Central memory CD8-positive, alpha-beta T cell (primary cell): Measurements from ENCODE around the gene GLIPR1L1.

Experiments
- ATAC-seq: fragments of 150-1000 bp; cut with Tn5 transposase; replicated peaks from 2 replicates; pipeline ENCODE4 v1.10.0; 2022; ENCODE audit warnings: mild to moderate bottlenecking, moderate FRiP score, moderate number of reproducible peaks; ENCODE audit not compliant: poor library complexity, severe bottlenecking; ENCODE audit errors: extremely low read depth
- DNase-seq, 2 donors: peaks; one replicate each; pipeline ENCODE4 v3.0.0; 2021; ENCODE audit warnings: low spot score in 2 of 2
- H3K27ac Mint-ChIP-seq: one replicate; pipeline ENCODE4 v1.8.0; 2022; ENCODE audit warnings: low read depth, mild to moderate bottlenecking, moderate library complexity, mixed read lengths
- H3K27me3 Mint-ChIP-seq: one replicate; pipeline ENCODE4 v1.8.0; 2022; ENCODE audit warnings: mixed read lengths
- H3K36me3 Mint-ChIP-seq: one replicate; pipeline ENCODE4 v1.8.0; 2022; ENCODE audit warnings: mild to moderate bottlenecking, moderate library complexity, mixed read lengths; ENCODE audit not compliant: insufficient read depth
- H3K4me1 Mint-ChIP-seq: one replicate; pipeline ENCODE4 v1.8.0; 2022; ENCODE audit warnings: mixed read lengths
- H3K4me3 Mint-ChIP-seq: one replicate; pipeline ENCODE4 v1.8.0; 2022; ENCODE audit warnings: mild to moderate bottlenecking, moderate library complexity, mixed read lengths
- H3K9me3 Mint-ChIP-seq: one replicate; pipeline ENCODE4 v1.8.0; 2022; ENCODE audit warnings: mixed read lengths

GLIPR1L1 gene, protein sequence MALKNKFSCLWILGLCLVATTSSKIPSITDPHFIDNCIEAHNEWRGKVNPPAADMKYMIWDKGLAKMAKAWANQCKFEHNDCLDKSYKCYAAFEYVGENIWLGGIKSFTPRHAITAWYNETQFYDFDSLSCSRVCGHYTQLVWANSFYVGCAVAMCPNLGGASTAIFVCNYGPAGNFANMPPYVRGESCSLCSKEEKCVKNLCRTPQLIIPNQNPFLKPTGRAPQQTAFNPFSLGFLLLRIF

DNA sequence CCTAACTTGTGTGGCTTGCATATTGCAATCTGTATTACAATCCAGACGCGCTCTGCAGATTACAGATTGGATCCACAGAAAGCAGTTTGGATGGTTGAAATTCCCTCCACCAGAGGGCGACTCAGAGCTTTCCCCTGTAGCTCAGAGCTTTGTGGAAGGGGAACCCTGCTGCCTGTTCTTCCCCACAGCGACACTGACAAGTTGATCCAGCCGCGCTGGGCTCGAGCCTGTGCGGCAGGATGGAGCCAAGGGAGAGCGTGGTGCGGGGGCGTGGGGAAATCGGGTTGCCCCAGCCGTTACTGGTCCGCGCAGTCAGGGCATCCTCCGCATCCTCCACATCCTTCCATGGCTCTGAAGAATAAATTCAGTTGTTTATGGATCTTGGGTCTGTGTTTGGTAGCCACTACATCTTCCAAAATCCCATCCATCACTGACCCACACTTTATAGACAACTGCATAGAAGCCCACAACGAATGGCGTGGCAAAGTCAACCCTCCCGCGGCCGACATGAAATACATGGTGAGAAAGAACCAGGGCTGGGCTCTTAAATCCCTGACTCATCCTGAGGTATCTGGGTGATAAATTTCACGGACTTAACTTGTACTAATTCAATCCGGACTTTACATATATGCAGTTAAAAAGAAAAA is at the start of gene GLIPR1L1:
Gene GLIPR1L1, plus strand, starts transcription at position 287 of the 647 bp plus-strand sequence. Its CDS starts 59 bp downstream, at position 346.
- peak; percentile 71 for ATAC-seq
- no peaks in the 10 kb centered on the region for H3K9me3 Mint-ChIP-seq
- H3K36me3 Mint-ChIP-seq: peaks cover 1% of the 10 kb centered on the region
- peaks cover 19% of the 10 kb centered on the region for H3K27me3 Mint-ChIP-seq
- H3K4me1 Mint-ChIP-seq: peaks cover 19% of the 10 kb centered on the region
- no peak within 1 kb of the TSS for H3K27ac Mint-ChIP-seq
- peak within 1 kb of the TSS; percentile 65 for H3K4me3 Mint-ChIP-seq
- peak; percentile 69 to 73 for DNase-seq

DNA sequence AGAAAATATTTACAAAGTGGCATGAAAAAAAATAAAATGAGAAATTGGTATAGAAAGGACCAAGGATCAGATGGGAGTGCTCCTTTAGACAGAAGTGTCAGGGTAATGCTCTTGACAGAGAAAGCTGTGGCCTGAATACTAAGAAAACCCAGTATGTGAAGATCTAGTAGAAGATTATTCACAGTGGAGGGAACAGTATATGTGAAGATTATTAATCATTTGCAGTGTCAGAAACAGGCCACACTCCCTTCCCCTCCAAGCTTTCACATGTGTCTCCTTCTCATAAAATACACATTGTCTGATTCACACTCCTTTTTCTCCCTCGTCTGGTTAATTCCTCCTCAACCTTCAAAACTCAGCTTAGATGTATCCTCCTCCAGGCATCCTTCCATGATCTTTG is 45.6 kb upstream of the GLIPR1L1 start:
- Mint-ChIP-seq H3K4me3 (no peak overlapping the region), H3K27me3 (no peaks in the 10 kb centered on the region), H3K4me1 (no peaks in the 10 kb centered on the region), H3K9me3 (no peaks in the 10 kb centered on the region), H3K27ac (no peak overlapping the region), H3K36me3 (no peaks in the 10 kb centered on the region)
- ATAC-seq (no peak), DNase-seq (no peak)

DNA sequence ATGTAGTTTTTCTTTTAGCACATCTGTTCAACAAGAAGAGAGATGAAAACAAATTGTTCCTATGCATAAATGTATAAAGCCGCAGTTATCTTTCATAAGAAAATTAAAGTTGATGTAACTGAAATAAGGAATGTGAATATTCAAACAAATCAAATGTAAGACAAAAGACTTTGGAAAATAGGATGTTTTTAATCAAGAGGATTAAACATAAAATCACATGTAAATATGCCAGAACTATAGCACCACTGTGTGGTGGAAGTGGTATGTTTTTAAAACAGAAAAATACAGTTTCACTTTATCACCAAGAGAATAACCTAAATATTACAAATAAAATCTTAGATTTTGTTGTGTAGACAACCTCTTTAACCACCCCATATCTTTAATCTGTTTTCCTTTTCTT is 44.7 kb upstream of the GLIPR1L1 start:
- Mint-ChIP-seq H3K4me3 (no peak overlapping the region), H3K36me3 (no peaks in the 10 kb centered on the region), H3K9me3 (no peaks in the 10 kb centered on the region), H3K27me3 (no peaks in the 10 kb centered on the region), H3K27ac (no peak overlapping the region), H3K4me1 (no peaks in the 10 kb centered on the region)
- ATAC-seq: no peak
- no peak for DNase-seq

DNA sequence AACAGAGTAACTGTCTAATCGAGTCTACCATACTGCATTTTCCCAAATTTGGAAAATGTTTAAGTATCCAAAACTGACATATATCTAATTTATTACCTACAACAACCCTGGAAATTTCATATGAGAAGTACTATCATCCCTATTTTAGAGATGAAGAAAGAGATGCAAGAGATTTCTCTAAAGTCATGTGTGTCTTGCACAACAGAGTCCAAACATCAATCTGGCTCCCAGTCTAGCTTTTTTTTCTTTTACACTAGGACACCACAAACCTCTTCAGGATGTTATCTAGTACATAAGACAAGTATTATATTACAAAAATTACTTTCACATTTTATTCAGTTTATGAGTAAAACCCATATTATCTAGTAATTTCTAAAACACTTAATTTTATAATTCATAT is 43.5 kb upstream of the GLIPR1L1 start:
- no peaks in the 10 kb centered on the region for H3K36me3 Mint-ChIP-seq
- no peak for ATAC-seq
- no peak for DNase-seq
- H3K9me3 Mint-ChIP-seq: no peaks in the 10 kb centered on the region
- H3K27me3 Mint-ChIP-seq: no peaks in the 10 kb centered on the region
- H3K4me3 Mint-ChIP-seq: no peak overlapping the region
- no peaks in the 10 kb centered on the region for H3K4me1 Mint-ChIP-seq
- no peak overlapping the region for H3K27ac Mint-ChIP-seq

DNA sequence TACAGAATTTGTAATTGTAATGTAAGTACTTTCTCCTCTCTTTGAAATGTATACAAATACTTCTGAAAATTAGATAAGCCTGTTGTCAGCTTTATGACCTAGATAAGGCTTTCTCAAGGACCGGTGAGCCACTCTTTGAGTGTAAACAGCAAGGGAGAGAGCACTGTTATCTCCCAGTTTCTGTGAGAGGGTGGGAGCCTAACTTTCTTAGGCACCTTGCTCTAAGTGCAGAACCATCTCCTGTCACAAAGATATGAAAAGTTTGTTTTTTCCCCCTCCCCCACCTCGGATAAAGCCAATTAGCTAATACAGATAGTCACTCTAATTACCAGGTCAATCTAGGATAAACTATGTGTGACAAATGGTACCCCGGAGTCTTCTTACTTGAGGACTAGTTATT is 40.1 kb upstream of the GLIPR1L1 start:
- Mint-ChIP-seq H3K36me3 (no peaks in the 10 kb centered on the region), H3K4me1 (no peaks in the 10 kb centered on the region), H3K4me3 (no peak overlapping the region), H3K27me3 (no peaks in the 10 kb centered on the region), H3K9me3 (no peaks in the 10 kb centered on the region), H3K27ac (no peak overlapping the region)
- ATAC-seq: no peak
- no peak for DNase-seq

DNA sequence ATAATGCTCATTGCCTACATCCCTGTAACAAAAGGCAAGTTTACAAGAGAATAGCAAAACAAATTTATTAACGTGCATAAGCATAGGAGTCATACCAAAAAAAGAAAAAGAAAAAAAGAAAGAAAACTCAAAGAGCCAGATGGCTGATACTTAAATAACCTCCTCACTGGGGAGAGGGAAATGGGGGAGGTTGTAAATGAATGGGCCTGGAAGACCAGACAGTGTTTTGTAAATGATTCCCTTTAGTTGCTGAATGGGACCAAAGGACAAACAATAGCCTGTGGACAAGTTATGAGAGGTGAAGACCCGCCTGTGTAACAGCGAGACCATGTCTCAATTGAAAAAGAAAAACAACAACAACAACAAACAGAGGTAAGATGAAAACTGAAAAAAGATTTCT is 39.7 kb upstream of the GLIPR1L1 start:
- no peak overlapping the region for H3K27ac Mint-ChIP-seq
- H3K9me3 Mint-ChIP-seq: no peaks in the 10 kb centered on the region

DNA sequence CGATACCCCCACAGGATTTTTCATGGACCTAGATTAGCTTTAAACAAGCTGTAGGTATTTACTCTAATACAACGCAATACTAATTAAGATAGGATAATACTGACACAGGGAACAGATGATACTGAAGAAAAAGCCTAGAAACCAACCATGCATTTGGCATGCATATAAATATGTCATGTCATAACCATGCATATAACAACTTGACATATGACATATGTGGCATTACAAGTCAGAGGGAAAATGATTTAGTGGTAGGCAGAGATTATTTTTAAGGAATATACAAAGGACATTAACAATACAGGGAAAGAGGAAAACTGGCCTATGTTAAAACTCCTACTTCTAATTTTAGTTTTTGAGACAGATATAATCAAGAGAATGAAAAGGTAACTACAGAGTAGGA is 32.2 kb upstream of the GLIPR1L1 start:
- Mint-ChIP-seq H3K4me1 (no peaks in the 10 kb centered on the region), H3K9me3 (no peaks in the 10 kb centered on the region), H3K27ac (no peak overlapping the region), H3K27me3 (no peaks in the 10 kb centered on the region), H3K4me3 (no peak overlapping the region), H3K36me3 (no peaks in the 10 kb centered on the region)
- ATAC-seq (no peak), DNase-seq (no peak)

More for the DNA sequence above, 39.7 kb upstream of the GLIPR1L1 start:
- H3K4me1 Mint-ChIP-seq: no peaks in the 10 kb centered on the region
- DNase-seq (no peak), ATAC-seq (no peak)
- H3K4me3 Mint-ChIP-seq: no peak overlapping the region
- no peaks in the 10 kb centered on the region for H3K27me3 Mint-ChIP-seq
- no peaks in the 10 kb centered on the region for H3K36me3 Mint-ChIP-seq

DNA sequence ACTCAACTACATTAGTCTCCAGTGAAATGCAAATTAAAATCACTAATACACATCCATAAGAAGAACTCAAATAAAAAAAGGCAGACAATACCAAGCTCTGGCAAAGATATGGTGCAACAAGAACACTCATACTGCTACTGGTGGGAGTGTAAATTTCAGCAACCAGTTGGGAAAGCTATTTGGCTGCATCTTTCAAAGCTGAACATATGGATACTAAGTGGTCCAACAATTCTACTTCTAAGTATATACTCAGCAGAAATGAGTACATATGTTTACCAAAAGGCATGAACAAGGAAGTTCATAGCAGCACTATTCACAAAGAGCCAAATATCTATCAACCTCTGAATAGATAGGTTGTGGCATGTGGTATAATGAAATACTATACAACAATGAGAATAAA is 31.7 kb upstream of the GLIPR1L1 start:
- no peak overlapping the region for H3K27ac Mint-ChIP-seq
- no peaks in the 10 kb centered on the region for H3K4me1 Mint-ChIP-seq
- no peaks in the 10 kb centered on the region for H3K36me3 Mint-ChIP-seq
- ATAC-seq (no peak), DNase-seq (no peak)
- no peak overlapping the region for H3K4me3 Mint-ChIP-seq
- no peaks in the 10 kb centered on the region for H3K9me3 Mint-ChIP-seq
- no peaks in the 10 kb centered on the region for H3K27me3 Mint-ChIP-seq

DNA sequence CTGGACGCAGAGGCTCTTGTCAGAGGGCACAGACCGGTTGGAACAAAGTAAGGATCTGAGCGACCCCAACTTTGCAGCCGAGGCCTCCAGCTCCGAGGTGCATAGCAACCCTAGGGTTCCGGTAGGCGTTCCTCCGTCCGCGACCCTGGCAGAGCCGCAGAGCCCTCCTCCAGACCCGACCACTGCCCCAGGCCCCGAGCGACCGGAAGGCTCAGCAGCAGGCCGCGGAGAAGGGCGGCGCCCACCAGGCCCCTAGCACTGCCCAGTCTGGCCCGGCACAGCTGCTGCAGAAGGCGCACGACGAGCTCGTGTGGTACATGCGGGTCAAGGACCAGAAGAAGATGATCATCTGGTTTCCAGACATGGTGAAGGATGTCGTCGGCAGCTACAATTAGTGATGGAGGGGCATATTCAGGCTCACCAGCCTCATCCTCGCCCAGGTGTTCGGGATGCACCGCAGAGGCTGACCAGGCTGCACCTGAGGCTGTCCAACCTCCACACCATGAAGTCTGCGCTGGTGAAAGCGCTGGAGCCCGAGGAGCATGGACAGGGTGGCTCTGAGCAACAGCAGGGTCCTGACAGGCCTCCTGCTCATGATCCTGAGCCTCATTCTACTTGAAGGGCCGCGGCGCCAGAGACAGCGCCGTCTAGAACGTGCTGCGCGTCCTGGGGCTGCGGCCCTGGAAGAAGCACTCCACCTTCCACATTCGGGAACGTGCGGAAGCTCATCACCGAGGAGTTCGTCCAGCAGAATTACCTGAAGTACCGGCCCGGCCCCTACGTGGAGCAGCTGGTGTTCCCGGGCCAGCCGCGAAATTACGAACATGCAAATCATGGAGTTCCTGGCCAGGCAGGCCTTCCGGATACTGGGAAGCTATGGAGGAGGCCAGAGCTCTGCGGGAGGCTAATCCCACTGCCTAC is 28.8 kb upstream of the GLIPR1L1 start:
- H3K27ac Mint-ChIP-seq: no peak overlapping the region
- no peak overlapping the region for H3K4me3 Mint-ChIP-seq
- no peaks in the 10 kb centered on the region for H3K36me3 Mint-ChIP-seq
- no peaks in the 10 kb centered on the region for H3K9me3 Mint-ChIP-seq
- no peaks in the 10 kb centered on the region for H3K4me1 Mint-ChIP-seq
- no peaks in the 10 kb centered on the region for H3K27me3 Mint-ChIP-seq
- ATAC-seq (no peak), DNase-seq (no peak)

DNA sequence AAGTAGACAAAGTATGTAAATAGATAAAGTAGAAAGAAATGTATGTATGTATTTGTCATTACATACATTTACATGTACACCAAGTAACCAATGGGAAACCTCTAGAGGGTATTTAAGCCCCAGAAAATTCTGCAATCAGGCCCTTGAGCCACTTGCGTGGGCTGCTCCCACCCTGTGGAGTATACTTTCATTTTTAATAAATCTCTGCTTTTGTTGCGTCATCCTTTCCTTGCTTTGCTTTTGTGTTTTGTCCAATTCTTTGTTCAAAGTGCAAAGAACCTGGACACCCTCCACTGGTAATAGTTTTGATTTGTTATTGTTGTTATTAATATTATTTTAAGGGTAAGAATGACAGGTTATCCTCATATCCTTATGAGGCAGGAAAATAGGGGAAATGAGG is 26.2 kb upstream of the GLIPR1L1 start:
- Mint-ChIP-seq H3K36me3 (no peaks in the 10 kb centered on the region), H3K4me3 (no peak overlapping the region), H3K27ac (no peak overlapping the region), H3K9me3 (no peaks in the 10 kb centered on the region), H3K4me1 (no peaks in the 10 kb centered on the region), H3K27me3 (no peaks in the 10 kb centered on the region)
- DNase-seq: no peak
- no peak for ATAC-seq

DNA sequence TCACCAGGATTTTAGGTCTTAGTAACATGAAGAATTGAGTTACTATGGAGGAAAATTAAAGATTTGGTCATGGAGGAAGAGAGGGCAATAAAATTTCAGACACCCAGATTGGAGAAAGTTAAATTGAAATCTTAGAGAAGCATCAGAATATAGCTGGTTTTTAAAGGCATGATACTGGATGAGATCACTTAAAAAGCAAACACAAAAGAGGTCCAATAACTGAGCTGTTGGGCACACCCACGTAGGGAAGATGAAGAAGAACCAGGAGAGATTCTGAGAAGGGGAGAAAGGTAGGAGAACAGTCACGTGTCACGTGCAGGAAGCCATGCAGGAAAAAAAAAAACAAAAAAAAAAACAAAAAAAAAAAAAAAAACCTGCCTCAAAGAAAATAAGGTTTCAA is 23.1 kb upstream of the GLIPR1L1 start:
- no peaks in the 10 kb centered on the region for H3K36me3 Mint-ChIP-seq
- no peaks in the 10 kb centered on the region for H3K4me1 Mint-ChIP-seq
- DNase-seq (no peak), ATAC-seq (no peak)
- H3K27me3 Mint-ChIP-seq: no peaks in the 10 kb centered on the region
- H3K4me3 Mint-ChIP-seq: no peak overlapping the region
- no peak overlapping the region for H3K27ac Mint-ChIP-seq
- H3K9me3 Mint-ChIP-seq: no peaks in the 10 kb centered on the region

DNA sequence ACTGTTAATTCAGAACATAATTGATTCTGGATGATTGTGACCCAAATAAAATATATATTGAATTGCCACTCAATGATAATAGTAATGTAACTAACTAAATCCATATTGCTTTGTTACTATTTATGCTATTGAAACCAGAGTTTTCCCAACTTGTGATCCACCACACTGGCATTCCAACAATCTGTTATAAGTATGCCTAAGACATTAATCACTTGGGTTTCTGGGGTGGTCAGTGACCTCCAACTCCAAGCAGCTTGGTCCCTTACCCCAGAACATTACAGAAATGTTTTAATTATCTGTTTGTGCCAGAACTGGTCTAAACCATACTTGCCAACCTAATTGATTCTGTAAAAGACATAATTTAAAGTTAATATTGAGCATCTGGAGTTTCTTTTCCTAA is 19.0 kb upstream of the GLIPR1L1 start:
- H3K27me3 Mint-ChIP-seq: peaks cover 10% of the 10 kb centered on the region
- H3K4me1 Mint-ChIP-seq: no peaks in the 10 kb centered on the region
- no peak overlapping the region for H3K27ac Mint-ChIP-seq
- ATAC-seq: no peak
- no peak for DNase-seq
- H3K9me3 Mint-ChIP-seq: no peaks in the 10 kb centered on the region
- no peak overlapping the region for H3K4me3 Mint-ChIP-seq
- no peaks in the 10 kb centered on the region for H3K36me3 Mint-ChIP-seq

DNA sequence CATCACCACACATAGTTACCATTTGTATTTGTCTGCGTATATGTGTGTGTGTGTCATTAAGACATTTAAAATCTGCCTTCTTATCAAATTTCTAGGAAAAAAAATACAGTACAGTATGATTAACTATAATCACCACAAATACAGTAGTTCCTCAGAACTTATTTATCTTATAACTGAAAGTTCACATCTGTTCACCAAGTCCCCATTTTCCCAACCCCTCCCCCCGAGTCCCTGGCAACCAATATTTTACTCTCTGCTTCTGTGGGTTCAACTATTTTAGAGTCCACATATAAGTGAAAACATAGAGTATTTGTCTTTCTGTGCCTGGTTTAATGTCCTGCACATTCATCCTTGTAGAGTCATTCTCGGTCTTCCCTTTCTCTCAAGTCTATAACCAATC is 16.7 kb upstream of the GLIPR1L1 start:
- DNase-seq (no peak), ATAC-seq (no peak)
- Mint-ChIP-seq H3K9me3 (no peaks in the 10 kb centered on the region), H3K27me3 (peaks cover 10% of the 10 kb centered on the region), H3K36me3 (no peaks in the 10 kb centered on the region), H3K4me3 (no peak overlapping the region), H3K27ac (no peak overlapping the region), H3K4me1 (no peaks in the 10 kb centered on the region)
